Measurements from ENCODE around the gene USH2A. TPM values are rescaled to one million over a fixed set of nuclear protein-coding genes. Genes with fewer than 3 reads are reported as not detected.

USH2A gene
- total RNA-seq, 1 experiment from 2014 or later, result not detected

DNA sequence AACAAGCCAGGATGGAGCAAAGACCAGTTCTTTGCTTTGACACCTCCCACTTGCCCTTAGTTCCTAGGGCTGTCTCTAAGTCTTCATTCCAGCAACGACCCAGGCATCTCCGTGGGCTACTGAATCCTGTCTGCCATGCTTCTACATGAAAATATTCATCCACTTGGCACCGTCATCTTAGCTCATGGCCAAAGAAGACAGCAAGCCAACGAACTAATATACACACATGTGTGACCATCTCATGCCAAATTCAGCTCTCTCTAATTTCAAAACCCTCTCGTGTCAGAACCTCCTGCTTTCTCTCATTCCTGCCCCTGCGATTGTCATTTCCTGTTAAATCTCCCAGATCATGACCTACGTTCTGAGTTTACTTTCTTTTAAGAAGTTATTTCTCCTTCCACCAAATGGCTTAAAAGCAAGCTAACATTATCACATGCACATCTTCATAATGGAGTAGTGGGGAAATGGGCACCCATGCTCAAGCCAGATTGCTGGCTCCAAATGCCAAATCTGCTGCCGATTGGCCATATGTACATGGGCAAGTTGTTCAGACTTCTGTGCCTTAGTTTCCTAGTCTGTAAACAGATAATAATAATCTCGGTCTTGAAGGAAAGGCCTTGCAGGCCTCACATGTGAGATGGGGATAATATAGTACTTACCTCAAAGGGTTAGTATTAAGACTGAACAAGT, 373.4 kb downstream of the USH2A start:
- ATAC-seq (no peak), DNase-seq (ENCODE audit: low read depth, low spot score) (no peak)
- H3K9me2 ChIP-seq (ENCODE audit: insufficient read depth), result no peaks in the 10 kb centered on the region
- intact Hi-C loops (cut with micrococcal nuclease), result no loop called here
- H3K79me2 ChIP-seq (ENCODE audit: insufficient read depth, low read length), result no peaks in the 10 kb centered on the region
- no peak overlapping the region for H2AFZ ChIP-seq (ENCODE audit: low read depth, low read length, poor library complexity, severe bottlenecking)
- H3K4me2 ChIP-seq (ENCODE audit: low read length), result no peak overlapping the region
- RAD21 ChIA-PET (ENCODE audit: low non-redundant PET in 1 of 2, low total read pairs in 2 of 2, uncharacterized antibody in 2 of 2, unreplicated experiment in 2 of 2), result no interaction called here
- POLR2A ChIA-PET, result no interaction called here
- H3K4me1 ChIP-seq (ENCODE audit: control insufficient read depth in 1 of 2, insufficient read depth in 2 of 2, low read length in 2 of 2), result no peaks in the 10 kb centered on the region
- H3K27ac ChIP-seq (ENCODE audit: low read depth, low read length), result no peak overlapping the region
- no peak overlapping the region for H3K4me3 ChIP-seq (replicated peaks in 1 of 2; ENCODE audit: low read depth in 1 of 2, low read length in 2 of 2)
- H3K9ac ChIP-seq (ENCODE audit: low read length), result no peak overlapping the region
- CTCF ChIA-PET, result no interaction called here
- no peaks in the 10 kb centered on the region for H3K27me3 ChIP-seq (ENCODE audit: insufficient read depth, low read length)
- no peak for TF ChIP-seq EGR1 (IDR thresholded peaks at IDR 0.05; ENCODE audit: low read depth)
- TF ChIP-seq, protein P1, sequence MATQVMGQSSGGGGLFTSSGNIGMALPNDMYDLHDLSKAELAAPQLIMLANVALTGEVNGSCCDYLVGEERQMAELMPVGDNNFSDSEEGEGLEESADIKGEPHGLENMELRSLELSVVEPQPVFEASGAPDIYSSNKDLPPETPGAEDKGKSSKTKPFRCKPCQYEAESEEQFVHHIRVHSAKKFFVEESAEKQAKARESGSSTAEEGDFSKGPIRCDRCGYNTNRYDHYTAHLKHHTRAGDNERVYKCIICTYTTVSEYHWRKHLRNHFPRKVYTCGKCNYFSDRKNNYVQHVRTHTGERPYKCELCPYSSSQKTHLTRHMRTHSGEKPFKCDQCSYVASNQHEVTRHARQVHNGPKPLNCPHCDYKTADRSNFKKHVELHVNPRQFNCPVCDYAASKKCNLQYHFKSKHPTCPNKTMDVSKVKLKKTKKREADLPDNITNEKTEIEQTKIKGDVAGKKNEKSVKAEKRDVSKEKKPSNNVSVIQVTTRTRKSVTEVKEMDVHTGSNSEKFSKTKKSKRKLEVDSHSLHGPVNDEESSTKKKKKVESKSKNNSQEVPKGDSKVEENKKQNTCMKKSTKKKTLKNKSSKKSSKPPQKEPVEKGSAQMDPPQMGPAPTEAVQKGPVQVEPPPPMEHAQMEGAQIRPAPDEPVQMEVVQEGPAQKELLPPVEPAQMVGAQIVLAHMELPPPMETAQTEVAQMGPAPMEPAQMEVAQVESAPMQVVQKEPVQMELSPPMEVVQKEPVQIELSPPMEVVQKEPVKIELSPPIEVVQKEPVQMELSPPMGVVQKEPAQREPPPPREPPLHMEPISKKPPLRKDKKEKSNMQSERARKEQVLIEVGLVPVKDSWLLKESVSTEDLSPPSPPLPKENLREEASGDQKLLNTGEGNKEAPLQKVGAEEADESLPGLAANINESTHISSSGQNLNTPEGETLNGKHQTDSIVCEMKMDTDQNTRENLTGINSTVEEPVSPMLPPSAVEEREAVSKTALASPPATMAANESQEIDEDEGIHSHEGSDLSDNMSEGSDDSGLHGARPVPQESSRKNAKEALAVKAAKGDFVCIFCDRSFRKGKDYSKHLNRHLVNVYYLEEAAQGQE (IDR thresholded peaks at IDR 0.05; ENCODE audit: low read depth), result no peak
- TF ChIP-seq JUND (IDR thresholded peaks at IDR 0.05), result no peak
- no peak for TF ChIP-seq POLR2A (IDR thresholded peaks at IDR 0.05; ENCODE audit: borderline replicate concordance, extremely low read depth, insufficient read depth, insufficient read length)
- no peak for TF ChIP-seq TCF7L2 (IDR thresholded peaks at IDR 0.05; ENCODE audit: borderline replicate concordance, extremely low read depth, insufficient read depth, insufficient read length)
- no TSS peak for BruUV-seq (replicated peaks)
- H4K20me1 ChIP-seq (ENCODE audit: insufficient read depth), result no peaks in the 10 kb centered on the region
- no peaks in the 10 kb centered on the region for H3K36me3 ChIP-seq (ENCODE audit: control insufficient read depth in 1 of 2, insufficient read depth in 2 of 2, low read length in 2 of 2)
- no peaks in the 10 kb centered on the region for H3K9me3 ChIP-seq (ENCODE audit: control insufficient read depth in 1 of 2, insufficient read depth in 1 of 2, low read depth in 1 of 2, low read length in 2 of 2)

All from HCT116 (cell line).